Endothelial cell of umbilical vein (primary cell): ENCODE measurements around the gene ZNF658. TPM values are rescaled to one million over a fixed set of nuclear protein-coding genes. Genes with fewer than 3 reads are reported as not detected.
"Not testable (repeated sequence)": the region's sequence is repeated elsewhere in the genome, so short reads cannot be mapped to it uniquely, and the experiment has no call there.

Experiments
- BruUV-seq: library from RNA; stranded (reverse); fragments of 400-500 nt; replicated peaks from 2 replicates; lab custom pipeline; 2021; lab: Mats Ljungman, UMichigan
- CTCF ChIA-PET: fragments of 300-600, 350-600 bp; sonication (Branson Sonifier 250); formaldehyde crosslinking; loops from one replicate; lab custom pipeline; 2021; ENCODE audit warnings: antibody characterized with exemption, inconsistent platforms; lab: Charles Lee
- POLR2A ChIA-PET: fragments of 300-600, 350-600 bp; sonication (Branson Sonifier 250); formaldehyde crosslinking; loops from one replicate; lab custom pipeline; 2021; ENCODE audit warnings: antibody characterized with exemption, inconsistent platforms; lab: Charles Lee
- DNase-seq: peaks from one replicate; pipeline ENCODE4 v3.0.0-alpha.2; 2011; ENCODE audit warnings: low read depth, low spot score
- FAIRE-seq: peaks from 2 replicates; lab custom pipeline; 2011; peaks lifted over from hg19 to GRCh38; lab: Jason Lieb, UNC
- H2AFZ ChIP-seq: 2 replicates; pipeline ENCODE4 v1.6.0; 2012; ENCODE audit warnings: low read depth, low read length, control low read depth, inconsistent platforms
- H3K27ac ChIP-seq: 2 replicates; pipeline ENCODE4 v1.5.1; 2011; ENCODE audit warnings: low read depth, mild to moderate bottlenecking, control low read depth, low read length, moderate library complexity; ENCODE audit not compliant: insufficient read depth
- H3K27me3 ChIP-seq, 2 experiments: 2 replicates each; pipeline versions ENCODE4 v1.6.0 to v1.6.1; 2011; ENCODE audit warnings: low read length in 2 of 2, mixed read lengths in 1 of 2; ENCODE audit not compliant: control insufficient read depth in 2 of 2, insufficient read depth in 2 of 2
- H3K36me3 ChIP-seq, 2 experiments: 2 replicates in 1 of 2; 3 replicates in 1 of 2; pipeline ENCODE4 v1.5.1; 2011; ENCODE audit warnings: low read length in 2 of 2, mild to moderate bottlenecking in 1 of 2, moderate library complexity in 1 of 2; ENCODE audit not compliant: control insufficient read depth in 2 of 2, insufficient read depth in 2 of 2; ENCODE audit errors: extremely low read depth in 1 of 2
- H3K4me1 ChIP-seq: 3 replicates; pipeline ENCODE4 v1.5.1; 2011; ENCODE audit warnings: mild to moderate bottlenecking, low read length; ENCODE audit not compliant: control insufficient read depth, insufficient read depth; ENCODE audit errors: extremely low read depth
- H3K4me2 ChIP-seq: 2 replicates; pipeline ENCODE4 v1.6.1; 2011; ENCODE audit warnings: low read length, control low read depth, mixed read lengths; ENCODE audit not compliant: insufficient read depth
- H3K4me3 ChIP-seq, 3 experiments: fragments of 200-600 bp in 1 of 3; sonication (generic), shearing (Covaris generic) in 1 of 3; replicated peaks in 1 of 3; 2 replicates each; pipeline ENCODE4 v1.5.1; 2011 to 2016; ENCODE audit warnings: control low read depth in 3 of 3, low read length in 3 of 3, mild to moderate bottlenecking in 2 of 3, inconsistent platforms in 1 of 3, low read depth in 1 of 3, moderate library complexity in 1 of 3; ENCODE audit not compliant: insufficient read depth in 1 of 3
- H3K79me2 ChIP-seq: 2 replicates; pipeline ENCODE4 v1.6.0; 2012; ENCODE audit warnings: low read length, inconsistent platforms; ENCODE audit not compliant: control insufficient read depth, insufficient read depth
- H3K9ac ChIP-seq: replicated peaks from 2 replicates; pipeline ENCODE3; 2011; ENCODE audit warnings: low read length, control low read depth; ENCODE audit not compliant: insufficient read depth; ENCODE audit errors: extremely low read depth
- H3K9me1 ChIP-seq: replicated peaks from 3 replicates; pipeline ENCODE4 v1.6.0; 2011; ENCODE audit warnings: mild to moderate bottlenecking, low read length; ENCODE audit not compliant: control insufficient read depth, insufficient read depth; ENCODE audit errors: extremely low read depth
- H3K9me3 ChIP-seq: replicated peaks from 2 replicates; pipeline ENCODE4 v1.5.1; 2012; ENCODE audit warnings: low read length, inconsistent platforms; ENCODE audit not compliant: control insufficient read depth, insufficient read depth
- H4K20me1 ChIP-seq: replicated peaks from 2 replicates; pipeline ENCODE3; 2011; ENCODE audit warnings: mild to moderate bottlenecking, low read length; ENCODE audit not compliant: control insufficient read depth, insufficient read depth; ENCODE audit errors: extremely low read depth
- dilution Hi-C: fragments of 300-500 bp; cut with MboI; formaldehyde crosslinking; loops from one replicate; pipeline ENCODE4 v1.15.0; 2019; ENCODE audit warnings: low sequenced_read_pairs; ENCODE audit not compliant: extremely low pct_ligation_motif_present
- intact Hi-C: fragments of 100-400 bp; cut with micrococcal nuclease; formaldehyde crosslinking; loops from one replicate; pipeline ENCODE4 v1.10.0; 2022
- polyA plus RNA-seq, 4 experiments: library from polyadenylated mRNA; depleted of rRNA in 3 of 4; stranded (reverse) in 3 of 4; unstranded in 1 of 4; fragments of >200 nt; gene quantifications; 2 replicates each; pipeline versions ENCODE4 v1.2.1 to v1.2.3, GENCODE V29; 2011 to 2012; ENCODE audit warnings: missing spikeins in 1 of 4
- total RNA-seq: library from RNA; stranded (reverse); gene quantifications from 2 replicates; pipeline ENCODE4 v1.2.3, GENCODE V29; 2021

ZNF658 gene
- total and polyA plus RNA-seq, 2 donors (not counting 3 experiments of a cell fraction or from before 2014, with no cell fraction given) = 0.76 to 2.9 TPM

DNA sequence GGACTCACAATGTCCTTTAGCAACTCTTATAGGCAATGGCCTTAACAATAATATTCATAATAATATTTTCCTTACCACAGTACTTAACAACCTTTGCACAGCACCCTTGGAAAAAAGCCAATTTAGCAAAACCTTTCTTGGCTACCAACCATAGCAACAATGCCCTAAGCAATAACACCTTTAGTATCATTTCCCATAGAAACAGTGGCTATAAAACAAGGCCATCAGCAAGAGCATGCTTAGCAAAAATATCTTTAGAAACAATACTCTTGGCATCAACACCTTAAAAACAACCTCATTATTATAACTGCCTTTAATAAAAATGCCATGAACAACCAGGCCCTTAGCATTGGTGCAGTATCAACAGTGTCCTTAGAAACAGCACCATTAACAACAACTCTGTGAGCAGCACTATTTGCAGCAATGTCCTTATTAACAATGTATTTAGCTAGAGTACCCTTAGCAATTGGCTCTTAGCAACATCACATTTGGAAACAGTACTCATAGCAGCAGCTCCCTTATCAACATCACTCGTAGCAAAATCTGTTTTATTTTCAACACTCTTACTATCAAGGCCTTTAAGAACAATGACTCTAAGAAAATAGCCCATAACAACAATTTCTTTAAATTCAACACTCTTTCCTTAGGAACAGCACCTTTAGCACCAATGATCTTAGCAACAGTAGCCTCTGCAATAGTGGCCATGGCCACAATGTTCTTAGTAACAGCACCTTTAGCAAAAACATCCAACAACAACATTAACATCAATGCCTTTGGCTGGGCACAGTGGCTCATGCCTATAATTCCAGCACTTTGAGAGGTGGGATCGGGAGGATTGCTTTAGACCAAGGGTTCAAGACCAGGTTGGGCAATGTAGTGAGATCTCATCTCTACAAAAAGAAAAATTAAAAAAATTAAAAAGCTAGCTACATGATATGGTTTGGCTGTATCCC, 39.6 kb downstream of the ZNF658 start:
- H3K27me3 ChIP-seq, FAIRE-seq, H4K20me1 ChIP-seq, CTCF ChIA-PET, H3K9me3 ChIP-seq, dilution Hi-C loops, H3K79me2 ChIP-seq, H3K4me2 ChIP-seq, H3K4me1 ChIP-seq, H3K36me3 ChIP-seq, H2AFZ ChIP-seq, H3K9me1 ChIP-seq, H3K27ac ChIP-seq, intact Hi-C loops, POLR2A ChIA-PET, H3K4me3 ChIP-seq, BruUV-seq, H3K9ac ChIP-seq: not testable (repeated sequence)
- peak; percentile 4 for DNase-seq

DNA sequence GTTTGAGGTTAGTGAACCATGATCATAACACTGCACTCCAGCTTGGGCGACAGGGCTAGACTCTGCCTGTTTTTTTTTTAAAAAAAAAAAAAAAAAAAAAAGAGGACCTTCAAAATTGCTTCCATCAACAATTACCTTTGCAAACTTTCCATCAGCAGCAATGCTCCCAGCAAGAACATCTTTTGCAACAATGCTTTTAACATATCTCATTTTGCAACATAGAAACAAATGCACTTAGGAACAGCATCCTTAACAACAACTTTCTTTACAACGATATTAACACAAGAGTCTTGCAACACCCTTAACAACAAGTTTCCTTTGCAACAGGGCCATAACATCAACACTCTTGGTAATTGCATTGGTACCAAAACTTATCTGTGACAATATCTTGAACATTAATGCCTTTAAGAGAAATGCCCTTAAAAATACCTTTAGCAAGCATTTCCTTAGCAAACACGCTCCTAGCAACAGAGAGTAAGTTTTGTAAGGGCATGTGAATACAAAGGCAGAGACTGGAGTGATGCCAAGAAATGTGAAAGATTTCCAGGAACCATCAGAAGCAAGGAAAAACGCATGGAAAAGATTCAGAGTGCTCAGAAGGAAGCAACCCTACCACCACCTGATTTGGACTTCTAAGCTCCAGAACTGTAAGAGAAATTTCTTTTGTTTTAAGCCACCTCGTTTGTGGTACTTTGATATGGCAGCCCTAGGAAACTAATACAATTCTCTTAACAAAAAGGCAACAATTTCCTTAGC, 42.1 kb downstream of the ZNF658 start:
- BruUV-seq, H3K27me3 ChIP-seq, intact Hi-C loops, dilution Hi-C loops, H3K4me3 ChIP-seq, H3K4me2 ChIP-seq, H3K9me3 ChIP-seq, POLR2A ChIA-PET, H3K79me2 ChIP-seq, H3K27ac ChIP-seq, H4K20me1 ChIP-seq, CTCF ChIA-PET, FAIRE-seq, H3K9me1 ChIP-seq, H3K9ac ChIP-seq, H3K4me1 ChIP-seq, H2AFZ ChIP-seq, H3K36me3 ChIP-seq: not testable (repeated sequence)
- DNase-seq = peak; percentile 86

DNA sequence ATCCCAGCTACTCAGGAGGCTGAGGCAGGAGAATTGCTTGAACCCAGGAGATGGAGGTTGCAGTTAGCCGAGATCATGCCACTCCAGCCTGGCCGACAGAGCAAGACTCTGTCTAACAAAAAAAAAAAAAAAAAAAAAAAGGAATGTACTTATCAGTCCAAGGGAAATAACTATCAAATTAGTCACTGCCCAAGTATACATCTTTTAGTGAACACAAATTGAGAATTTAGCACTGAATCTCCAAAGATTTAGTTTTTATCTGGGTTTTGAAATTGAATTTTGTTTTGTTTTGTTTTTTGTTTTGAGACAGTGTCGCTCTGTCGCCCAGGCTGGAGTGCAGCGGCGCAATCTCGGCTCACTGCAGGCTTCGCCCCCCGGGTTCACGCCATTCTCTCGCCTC, 52.1 kb downstream of the ZNF658 start:
- H2AFZ ChIP-seq, H3K27ac ChIP-seq, H3K4me1 ChIP-seq, H3K9me3 ChIP-seq, H3K9me1 ChIP-seq, FAIRE-seq, intact Hi-C loops, H3K4me3 ChIP-seq, BruUV-seq, POLR2A ChIA-PET, CTCF ChIA-PET, DNase-seq, H3K27me3 ChIP-seq, dilution Hi-C loops, H3K4me2 ChIP-seq, H3K9ac ChIP-seq, H3K79me2 ChIP-seq, H4K20me1 ChIP-seq, H3K36me3 ChIP-seq: not testable (repeated sequence)
